ENCODE measurements around the gene ZNF267. TPM values are rescaled to one million over a fixed set of nuclear protein-coding genes. Genes with fewer than 3 reads are reported as not detected.
"Not testable (repeated sequence)": the region's sequence is repeated elsewhere in the genome, so short reads cannot be mapped to it uniquely, and the experiment has no call there.

The ZNF267 gene
- total RNA-seq, 4 donors from 2014 or later: 13.1 to 25.9 (median 16.2) TPM

DNA sequence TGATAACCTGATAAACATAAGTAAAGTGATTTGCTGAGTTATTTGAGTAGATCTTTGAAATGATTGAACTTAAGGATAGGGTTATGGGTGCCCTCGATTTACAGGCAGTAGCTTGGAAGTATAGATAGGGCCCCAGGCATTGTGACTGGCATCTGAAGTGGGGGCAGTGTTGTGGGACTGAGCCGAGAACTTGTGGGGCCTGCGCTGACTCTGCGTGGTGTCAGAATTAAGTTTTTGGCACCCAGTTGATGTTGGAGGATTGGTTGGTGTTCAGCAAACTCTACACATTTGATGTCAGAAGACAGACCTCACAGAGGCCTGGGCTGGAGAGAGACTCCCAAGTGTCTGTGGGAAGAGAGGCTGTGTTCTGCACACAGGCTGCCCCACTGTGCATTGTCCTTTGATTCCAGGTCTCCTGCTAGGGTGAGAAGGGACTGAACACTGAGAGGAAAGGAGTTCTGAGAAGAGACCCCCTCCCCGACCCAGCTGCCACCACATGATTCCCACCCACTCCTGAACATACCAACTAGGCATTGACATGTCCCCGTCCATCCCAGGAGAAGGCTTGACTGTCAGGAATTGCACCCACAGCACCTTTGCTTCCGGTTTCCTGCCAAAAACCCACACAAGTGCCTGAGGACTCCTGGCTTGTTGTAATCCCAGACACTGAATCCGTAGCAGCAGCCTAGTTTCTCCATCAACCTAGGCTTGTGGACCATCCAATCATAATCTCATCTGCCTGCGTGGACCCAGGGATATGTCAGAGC, 4.5 kb downstream of the ZNF267 start:
- Histone ChIP-seq H3K27me3 (no peaks in the 10 kb centered on the region), H3K4me1 (peaks cover 27 to 60% of the 10 kb centered on the region in 2 donors), H3K36me3 (no peaks in the 10 kb centered on the region), H3K9me3 (no peaks in the 10 kb centered on the region), H3K4me3 (replicated peaks in 1 of 3) (no peak overlapping the region), H3K27ac (peak overlapping the region; percentile 52 to 73 (median 65))
- no peak for DNase-seq
- no peak for TF ChIP-seq POLR2A (IDR thresholded peaks at IDR 0.05)
- TF ChIP-seq, protein P1, sequence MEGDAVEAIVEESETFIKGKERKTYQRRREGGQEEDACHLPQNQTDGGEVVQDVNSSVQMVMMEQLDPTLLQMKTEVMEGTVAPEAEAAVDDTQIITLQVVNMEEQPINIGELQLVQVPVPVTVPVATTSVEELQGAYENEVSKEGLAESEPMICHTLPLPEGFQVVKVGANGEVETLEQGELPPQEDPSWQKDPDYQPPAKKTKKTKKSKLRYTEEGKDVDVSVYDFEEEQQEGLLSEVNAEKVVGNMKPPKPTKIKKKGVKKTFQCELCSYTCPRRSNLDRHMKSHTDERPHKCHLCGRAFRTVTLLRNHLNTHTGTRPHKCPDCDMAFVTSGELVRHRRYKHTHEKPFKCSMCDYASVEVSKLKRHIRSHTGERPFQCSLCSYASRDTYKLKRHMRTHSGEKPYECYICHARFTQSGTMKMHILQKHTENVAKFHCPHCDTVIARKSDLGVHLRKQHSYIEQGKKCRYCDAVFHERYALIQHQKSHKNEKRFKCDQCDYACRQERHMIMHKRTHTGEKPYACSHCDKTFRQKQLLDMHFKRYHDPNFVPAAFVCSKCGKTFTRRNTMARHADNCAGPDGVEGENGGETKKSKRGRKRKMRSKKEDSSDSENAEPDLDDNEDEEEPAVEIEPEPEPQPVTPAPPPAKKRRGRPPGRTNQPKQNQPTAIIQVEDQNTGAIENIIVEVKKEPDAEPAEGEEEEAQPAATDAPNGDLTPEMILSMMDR (IDR thresholded peaks at IDR 0.05): no peak
- intact Hi-C loops (cut with DNase I): loop anchor here (10.0 kb wide), 1 partner anchor 173 kb away; no protein-coding TSS in a partner anchor
- 90% methylated on average over 9 of the region's 9 CpGs for WGBS, 2 donors

DNA sequence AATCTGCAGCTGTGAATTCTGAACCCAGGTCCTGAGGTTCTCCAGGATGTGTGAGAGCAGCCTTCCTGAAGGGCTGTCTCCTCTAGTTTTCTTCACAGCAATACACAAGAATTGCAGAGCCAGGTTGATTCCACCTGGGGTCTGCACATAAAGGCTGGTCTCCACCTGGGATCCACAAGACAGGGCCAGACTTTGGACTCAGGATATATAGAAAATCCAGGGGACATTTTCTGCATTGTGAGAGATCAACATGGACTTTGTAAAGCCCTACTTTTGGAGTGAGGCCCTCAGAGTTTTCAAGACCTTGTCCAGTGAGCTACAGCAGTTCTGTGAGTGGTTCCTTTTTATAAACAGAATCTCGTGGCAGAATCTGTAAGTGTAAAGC, 6.3 kb downstream of the ZNF267 start:
- WGBS, 2 donors: 7 to 30% methylated on average over 1 of the region's 1 CpG

DNA sequence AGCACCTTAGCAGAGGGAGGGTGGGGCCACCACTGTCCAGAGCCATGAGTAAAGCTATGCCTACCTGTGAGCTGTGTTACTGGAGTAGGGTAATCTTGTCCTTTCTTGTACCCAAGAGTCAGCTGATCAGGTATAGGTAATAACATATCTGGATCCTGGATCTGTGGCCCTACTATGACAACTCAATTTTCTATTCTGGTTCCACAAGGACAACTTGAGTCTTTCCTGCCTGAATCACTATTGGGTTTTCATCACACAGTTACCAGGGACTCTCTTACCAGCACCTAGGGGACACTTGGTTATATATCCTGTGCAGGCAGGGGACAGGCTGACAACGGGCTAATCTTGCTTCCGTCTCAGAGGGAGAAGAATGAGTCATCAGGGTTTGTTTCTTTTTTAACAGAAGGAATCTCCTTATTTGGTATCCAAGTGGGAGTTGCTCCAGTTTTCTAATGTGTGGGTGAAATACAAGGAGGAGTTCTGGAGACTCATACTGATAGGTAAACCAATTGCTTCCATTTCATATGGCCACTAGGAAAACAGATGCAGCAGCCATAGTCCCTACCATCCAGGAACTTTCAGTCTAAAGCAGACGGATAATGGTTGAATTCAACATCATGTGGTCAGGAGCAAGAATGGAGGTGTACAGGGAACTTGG, 6.8 kb downstream of the ZNF267 start:
- Histone ChIP-seq H3K4me3 (replicated peaks in 1 of 3) (no peak overlapping the region), H3K4me1 (peaks cover 17 to 48% of the 10 kb centered on the region in 2 donors), H3K9me3 (no peaks in the 10 kb centered on the region), H3K27me3 (no peaks in the 10 kb centered on the region), H3K27ac (peak overlapping the region; percentile 14 to 68 (median 25)), H3K36me3 (peaks cover 0 to 5% of the 10 kb centered on the region in 2 donors)
- intact Hi-C loops (cut with DNase I): no loop called here
- TF ChIP-seq, protein P1 (IDR thresholded peaks at IDR 0.05): no peak
- peak in 1 of 2 donors; percentile 27 for TF ChIP-seq POLR2A (IDR thresholded peaks at IDR 0.05)
- 33 to 40% methylated on average over 3 of the region's 3 CpGs for WGBS, 2 donors
- peak; percentile 30 to 33 for DNase-seq

More for the DNA sequence above, 6.3 kb downstream of the ZNF267 start:
- TF ChIP-seq, protein P1 (IDR thresholded peaks at IDR 0.05): no peak
- TF ChIP-seq POLR2A (IDR thresholded peaks at IDR 0.05): no peak
- DNase-seq: no peak
- Histone ChIP-seq H3K27me3 (no peaks in the 10 kb centered on the region), H3K36me3 (no peaks in the 10 kb centered on the region), H3K4me3 (replicated peaks in 1 of 3) (no peak overlapping the region), H3K4me1 (peaks cover 21 to 53% of the 10 kb centered on the region in 2 donors), H3K9me3 (no peaks in the 10 kb centered on the region), H3K27ac (peak overlapping the region; percentile 14 to 68 (median 25))
- intact Hi-C loops (cut with DNase I): loop anchor here (10.0 kb wide), 1 partner anchor 175 kb away; no protein-coding TSS in a partner anchor

DNA sequence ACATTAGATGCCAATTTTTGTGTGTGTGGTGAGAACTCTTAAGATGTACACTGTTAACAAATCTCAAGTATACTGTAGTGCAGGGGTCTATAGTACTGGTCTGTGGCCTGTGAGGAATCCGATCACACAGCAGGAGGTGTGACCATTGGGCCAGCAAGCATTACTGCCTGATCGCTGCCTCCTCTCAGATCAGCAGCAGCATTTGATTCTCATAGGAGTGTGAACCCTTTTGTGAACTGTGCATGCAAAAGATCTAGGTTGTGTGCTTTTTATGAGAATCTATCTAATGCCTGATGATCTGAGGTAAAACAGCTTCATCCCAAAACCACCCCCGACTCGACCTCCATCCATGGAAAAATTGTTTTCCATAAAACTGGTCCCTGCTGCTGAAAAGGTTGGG, 12.6 kb downstream of the ZNF267 start:
- Histone ChIP-seq H3K27me3 (no peaks in the 10 kb centered on the region), H3K27ac (no peak overlapping the region), H3K36me3 (peaks cover 4 to 10% of the 10 kb centered on the region in 2 donors), H3K4me1 (peaks cover under 1 to 2% of the 10 kb centered on the region in 2 donors), H3K9me3 (no peaks in the 10 kb centered on the region), H3K4me3 (replicated peaks in 1 of 3) (no peak overlapping the region)
- DNase-seq: no peak
- 93 to 100% methylated on average over 4 of the region's 4 CpGs for WGBS, 2 donors
- intact Hi-C loops (cut with DNase I): no loop called here
- TF ChIP-seq, protein P1 (IDR thresholded peaks at IDR 0.05): no peak

GRCh38 chr16:31888735-31889134, 15.1 kb downstream of the ZNF267 start:
- H3K27ac ChIP-seq: no peak overlapping the region
- no peak for TF ChIP-seq POLR2A (IDR thresholded peaks at IDR 0.05)
- TF ChIP-seq, protein P1 (IDR thresholded peaks at IDR 0.05): no peak
- intact Hi-C loops (cut with DNase I): no loop called here
- H3K27me3 ChIP-seq: no peaks in the 10 kb centered on the region
- no peaks in the 10 kb centered on the region for H3K4me1 ChIP-seq
- no peak overlapping the region for H3K4me3 ChIP-seq (replicated peaks in 1 of 3)
- no peaks in the 10 kb centered on the region for H3K9me3 ChIP-seq
- H3K36me3 ChIP-seq: peaks cover 10 to 14% of the 10 kb centered on the region in 2 donors
- DNase-seq: no peak

DNA sequence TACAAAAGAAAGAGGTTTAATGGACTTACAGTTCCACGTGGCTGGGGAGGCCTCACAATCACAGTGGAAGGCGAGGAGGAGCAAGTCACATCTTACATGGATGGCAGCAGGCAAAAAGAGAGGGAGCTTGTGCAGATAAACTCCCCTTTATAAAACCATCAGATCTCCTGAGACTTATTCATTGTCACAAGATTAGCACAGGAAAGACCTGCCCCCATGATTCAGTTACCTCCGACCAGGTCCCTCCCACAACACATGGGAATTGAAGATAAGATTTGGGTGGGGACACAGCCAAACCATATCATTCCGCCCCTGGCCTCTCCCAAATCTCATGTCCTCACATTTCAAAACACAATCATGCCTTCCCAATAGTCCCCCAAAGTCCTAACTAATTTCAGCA, 18.5 kb downstream of the ZNF267 start:
- H3K27me3 ChIP-seq; intact Hi-C loops (cut with DNase I); H3K9me3 ChIP-seq; H3K27ac ChIP-seq; H3K4me3 ChIP-seq (replicated peaks in 1 of 3); H3K4me1 ChIP-seq; DNase-seq: not testable (repeated sequence)
- 92 to 96% methylated on average over 4 of the region's 4 CpGs for WGBS, 2 donors
- peaks cover 19 to 22% of the 10 kb centered on the region in 2 donors for H3K36me3 ChIP-seq

All from thyroid gland (tissue), 4 donors.